Frontal cortex (tissue), 4 donors: Measurements from ENCODE around the gene GTF3C1. TPM values are rescaled to one million over a fixed set of nuclear protein-coding genes. Genes with fewer than 3 reads are reported as not detected.

Source experiments
- DNase-seq, 2 donors: peaks; one replicate each; pipeline ENCODE4 v3.0.0; 2012; ENCODE audit warnings: low spot score in 2 of 2
- FAIRE-seq: peaks from 2 replicates; lab custom pipeline; 2012; peaks lifted over from hg19 to GRCh38; lab: Jason Lieb, UNC
- total RNA-seq: library from RNA; depleted of rRNA; stranded (reverse); fragments of >200 nt; gene quantifications from one replicate; pipeline ENCODE4 v1.2.3, GENCODE V29; 2014
- donor health status: control.
- donor health status: control.
- donor health status: control.

The GTF3C1 gene
- total RNA-seq, 1 donor from 2014 or later = 77.9 TPM

DNA sequence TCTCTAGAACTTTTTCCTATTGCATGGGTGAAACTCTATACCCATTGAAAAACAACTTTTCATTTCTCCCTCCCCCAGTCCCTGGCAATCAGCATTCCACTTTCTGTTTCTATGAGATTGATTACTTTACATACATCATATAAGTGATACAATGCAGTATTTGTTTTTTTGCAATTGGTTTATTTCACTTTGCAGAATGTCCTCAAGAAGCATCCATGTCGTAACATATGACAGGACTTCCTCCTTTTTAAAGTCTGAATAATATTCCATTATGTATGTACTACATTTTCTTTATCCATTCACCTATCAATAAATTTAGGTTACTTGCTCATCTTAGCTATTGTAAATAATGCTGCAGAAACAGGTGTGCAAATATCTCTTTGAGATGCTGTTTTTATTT is 139.0 kb downstream of the GTF3C1 start:
- DNase-seq = no peak
- FAIRE-seq = no peak

Other genes starting within 250 kb of the GTF3C1 start
- 1.6 TPM for gene IL4R, start 235.9 kb downstream of the GTF3C1 start, total RNA-seq
- 0.41 TPM for gene IL21R, start 147.7 kb downstream of the GTF3C1 start, total RNA-seq
- gene KATNIP, start 231 bp upstream of the GTF3C1 start, total RNA-seq = 17.9 TPM